HG02623 (cell line): ENCODE results near the gene OSTC.
A peak's percentile ranks its signal among the peaks of the same experiment; 100 is the strongest.

ENCODE experiments used
- ATAC-seq: cut with Tn5 transposase; IDR thresholded peaks from one replicate; pipeline ENCODE4 v1.9.1; 2021; ENCODE audit warnings: moderate library complexity; ENCODE audit not compliant: unreplicated experiment

The OSTC gene

DNA sequence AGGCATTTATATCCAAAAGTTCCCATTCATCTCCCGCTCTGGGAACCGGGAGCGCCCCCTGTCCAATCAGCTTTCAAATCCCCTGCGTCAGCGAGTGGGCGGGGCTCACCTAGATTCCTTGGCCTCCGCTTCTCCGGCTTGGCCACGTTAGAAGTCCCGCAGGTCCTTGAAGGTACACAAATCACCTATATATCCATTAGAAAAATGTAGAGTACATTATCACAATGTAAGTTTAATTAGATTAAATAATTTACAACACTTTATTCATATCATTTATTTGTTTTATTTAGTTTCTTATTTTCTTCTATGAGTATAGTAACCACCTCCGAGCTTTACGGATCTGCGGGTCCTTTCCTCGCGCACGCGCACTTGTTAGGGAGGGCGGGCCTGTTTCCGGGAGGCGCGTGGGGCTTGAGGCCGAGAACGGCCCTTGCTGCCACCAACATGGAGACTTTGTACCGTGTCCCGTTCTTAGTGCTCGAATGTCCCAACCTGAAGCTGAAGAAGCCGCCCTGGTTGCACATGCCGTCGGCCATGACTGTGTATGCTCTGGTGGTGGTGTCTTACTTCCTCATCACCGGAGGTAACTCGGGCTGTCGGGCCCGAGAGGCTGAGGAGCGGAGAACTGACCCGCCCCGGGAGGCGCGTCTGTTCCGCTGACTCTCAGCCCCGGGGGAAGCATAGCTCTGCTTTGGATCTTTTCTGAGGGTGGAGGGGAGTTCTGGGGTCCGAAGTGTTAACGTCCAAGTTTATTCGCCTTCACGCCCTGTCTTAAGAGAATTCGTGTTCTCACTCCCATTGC, at the start of gene OSTC:
OSTC (plus strand) TSS at position 388 of the 802 bp plus-strand sequence; CDS start at position 445, 57 bp downstream.
- ATAC-seq: peak; percentile 90

DNA sequence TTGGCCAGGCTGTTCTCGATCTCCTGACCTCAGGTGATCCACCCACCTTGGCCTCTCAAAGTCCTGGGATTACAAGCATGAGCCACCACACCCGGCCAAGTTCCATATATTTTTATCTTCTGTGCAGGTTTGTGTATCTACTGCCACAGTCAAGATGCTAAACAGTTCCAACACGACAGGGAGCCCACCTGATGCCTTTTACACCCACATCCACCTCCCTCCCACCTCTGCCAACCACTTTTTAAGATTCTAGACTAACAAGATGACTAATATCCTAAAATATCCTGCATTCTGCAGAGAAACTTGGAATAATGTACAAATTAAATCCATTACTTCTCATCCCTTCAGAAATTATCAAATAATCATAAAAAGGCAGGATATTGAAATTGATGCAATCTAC, 49.3 kb upstream of the OSTC start:
- ATAC-seq: no peak

DNA sequence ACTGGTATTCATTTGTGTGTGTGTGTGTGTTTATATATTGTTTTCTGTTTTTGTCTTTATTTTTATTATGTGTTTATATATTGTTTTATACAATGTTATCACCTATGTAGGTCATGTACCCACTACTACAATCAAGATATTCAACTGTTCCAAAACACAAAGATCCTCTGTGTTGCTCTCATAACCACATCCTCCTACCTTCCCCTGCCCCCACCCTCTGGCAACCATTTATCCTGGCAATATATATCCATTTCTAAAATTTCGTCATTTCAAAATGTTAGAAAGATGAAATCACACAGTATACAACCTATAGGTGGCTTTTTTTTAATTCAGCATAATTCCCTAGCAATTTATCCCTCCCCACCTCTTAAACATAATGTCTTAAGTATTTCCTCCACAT, 48.9 kb upstream of the OSTC start:
- ATAC-seq: no peak

DNA sequence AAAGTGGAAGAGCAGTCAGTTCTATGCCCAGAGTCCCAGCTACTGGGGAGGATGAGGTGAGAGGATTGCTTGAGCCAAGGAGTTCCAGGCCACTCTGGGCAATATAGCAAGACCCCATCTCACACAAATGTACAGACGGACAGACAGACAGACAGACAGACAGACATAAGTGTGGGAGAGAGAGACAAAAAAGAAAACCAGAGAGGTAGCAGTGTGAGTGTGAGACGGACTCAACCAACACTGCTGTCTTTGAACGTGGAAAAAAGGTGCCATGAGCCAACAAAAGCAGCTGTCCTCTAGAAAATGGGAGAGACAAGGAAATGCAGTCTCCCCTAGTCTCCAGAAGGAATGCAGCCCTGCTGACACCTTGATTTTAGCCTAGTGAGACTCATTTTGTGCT, 48.2 kb upstream of the OSTC start:
- ATAC-seq: no peak

DNA sequence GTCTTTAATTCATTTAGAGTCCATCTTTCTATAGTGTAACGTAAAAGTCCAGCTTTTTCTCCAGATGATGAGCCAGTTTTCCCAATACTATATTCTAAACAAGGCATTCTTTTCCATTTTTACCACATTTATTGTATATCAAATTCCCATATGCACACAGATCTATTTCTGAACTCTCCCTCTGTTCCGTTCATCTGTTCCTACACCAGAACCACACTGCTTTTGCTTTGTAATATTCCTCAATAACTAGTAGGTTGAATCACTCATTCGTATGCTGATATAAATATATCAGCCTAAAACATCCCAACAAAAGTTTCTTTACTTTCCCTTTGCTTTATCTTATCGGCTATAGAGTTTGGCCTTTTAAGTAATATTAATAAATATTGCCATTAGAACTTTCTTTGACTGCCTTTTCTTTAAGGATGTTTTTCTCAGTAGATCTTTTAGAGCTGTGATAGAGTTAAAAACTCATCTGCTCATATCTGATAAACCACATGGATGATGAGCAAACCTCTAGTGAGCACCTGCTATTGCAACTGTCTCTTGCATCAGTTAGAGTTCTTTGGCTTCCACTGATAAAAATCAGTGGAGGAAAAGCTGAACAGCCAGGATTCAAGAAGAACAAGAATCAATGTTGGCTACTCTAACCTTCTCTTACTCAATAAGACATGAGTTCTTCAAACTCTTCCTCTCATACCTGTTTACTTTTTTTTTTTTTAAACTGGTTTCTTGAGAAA, 43.2 kb upstream of the OSTC start:
- no peak for ATAC-seq

DNA sequence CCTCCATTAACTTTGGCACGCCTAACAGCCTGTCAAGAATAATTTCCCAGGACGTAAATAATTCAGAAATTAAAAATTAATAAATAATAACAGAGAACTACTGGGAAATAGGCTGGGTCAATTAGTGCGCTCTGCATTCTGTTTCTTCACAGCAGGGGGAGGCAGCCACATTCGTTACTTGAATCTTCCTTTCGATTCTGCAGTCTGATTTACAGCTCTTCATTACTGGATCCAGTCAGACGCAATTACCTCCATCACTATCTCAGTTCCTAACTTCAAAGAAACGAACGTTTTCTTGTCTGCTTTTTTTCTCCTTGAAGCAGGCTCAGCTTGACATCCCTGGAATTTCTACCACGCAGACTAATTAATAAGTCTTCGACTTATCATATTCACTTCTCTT, 39.0 kb upstream of the OSTC start:
- no peak for ATAC-seq

DNA sequence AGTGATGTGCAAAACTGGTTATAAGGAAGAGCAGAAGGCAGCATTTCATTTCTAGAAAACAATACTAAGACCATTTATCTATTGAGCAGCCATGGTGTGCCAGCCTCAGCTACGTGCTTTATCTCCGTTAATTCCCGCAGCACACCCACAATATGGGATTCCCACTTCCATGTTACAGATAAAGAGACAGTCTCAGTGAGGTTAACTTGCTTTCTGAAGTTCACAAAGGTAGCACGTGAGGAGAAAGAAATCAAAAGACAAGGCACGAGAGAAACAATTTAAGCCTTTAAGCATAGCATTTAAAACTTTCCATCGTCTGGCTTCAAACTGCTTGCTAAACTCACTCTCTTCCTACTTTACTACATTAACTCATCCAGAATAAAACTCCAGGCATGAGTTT, 38.0 kb upstream of the OSTC start:
- no peak for ATAC-seq

DNA sequence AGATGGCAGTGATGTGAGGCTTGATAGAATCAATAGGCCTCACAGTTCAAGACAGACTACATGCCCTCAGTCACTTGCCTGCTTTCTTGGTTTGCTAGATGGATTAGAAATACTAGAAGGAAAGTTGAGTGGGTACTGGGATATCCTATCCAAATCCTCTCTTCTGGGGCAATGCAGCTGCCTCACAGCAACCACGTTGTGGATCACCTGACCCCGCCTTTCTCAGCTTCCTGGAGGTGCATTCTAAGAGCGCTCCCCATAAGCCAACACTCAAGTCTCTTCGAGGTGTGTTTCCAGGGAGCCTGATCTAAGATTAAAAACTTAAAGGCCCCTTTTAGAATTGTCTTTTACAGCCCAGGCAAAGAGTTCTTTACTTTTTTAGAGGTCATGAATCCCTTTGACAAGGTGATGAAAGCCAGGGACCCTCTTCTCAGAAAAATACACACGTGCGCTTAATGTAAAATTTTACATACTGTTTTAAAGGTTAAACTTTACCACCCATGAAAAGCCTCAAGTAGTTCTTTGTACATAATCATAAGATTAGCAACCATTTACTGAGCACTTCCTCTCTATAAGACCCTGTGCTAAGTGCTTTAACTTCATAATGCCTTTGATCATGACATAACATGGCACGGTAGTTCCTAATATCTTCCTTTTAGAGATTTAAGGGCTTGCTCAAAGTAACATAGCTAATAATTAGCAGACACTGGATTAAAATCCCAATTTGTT, 30.9 kb upstream of the OSTC start:
- no peak for ATAC-seq

DNA sequence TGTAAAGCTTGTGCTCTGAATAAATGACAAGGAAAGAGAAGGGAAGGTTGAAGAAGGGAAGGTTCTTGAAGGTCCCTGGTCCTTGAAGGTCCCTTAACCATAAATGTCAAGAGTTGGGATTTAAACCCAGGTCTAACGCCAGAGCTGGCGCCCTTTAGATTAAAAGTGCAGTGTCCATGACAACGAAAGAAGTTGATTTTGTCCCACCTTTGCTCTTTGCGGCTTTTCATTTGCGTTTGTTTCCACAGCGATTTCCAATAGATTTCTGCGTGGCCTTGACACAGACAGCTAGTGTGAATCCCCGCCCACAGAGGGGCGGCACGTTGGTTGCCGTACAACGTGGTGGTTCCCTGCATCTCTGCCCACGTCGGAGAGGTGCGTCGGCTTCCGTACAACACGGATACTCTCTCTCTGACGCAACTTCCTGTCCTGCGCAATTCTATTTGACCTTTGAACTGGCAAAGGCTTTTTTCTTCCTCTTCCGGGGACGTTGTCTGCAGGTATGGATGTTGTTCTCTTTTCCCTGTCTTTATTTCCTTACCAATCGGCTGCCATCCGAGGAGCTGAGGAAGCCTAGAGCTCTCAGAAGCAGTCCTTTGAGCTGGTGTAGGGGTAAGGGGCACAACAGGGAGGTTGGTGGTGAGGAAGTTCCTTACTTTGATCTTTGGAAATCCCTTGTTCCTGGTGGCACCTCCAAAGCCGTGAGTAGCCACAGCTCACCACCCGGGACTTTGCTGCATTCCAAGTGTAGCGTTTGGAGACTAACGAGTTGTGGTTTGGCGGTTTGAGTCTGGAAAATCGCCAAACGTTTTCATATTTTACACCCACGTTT, 30.1 kb upstream of the OSTC start, which contains the start of gene RPL34:
RPL34 (plus strand) TSS at position 476 of the 832 bp plus-strand sequence. CDS start 1,384 bp downstream, outside the sequence.
- peak; percentile 100 for ATAC-seq

DNA sequence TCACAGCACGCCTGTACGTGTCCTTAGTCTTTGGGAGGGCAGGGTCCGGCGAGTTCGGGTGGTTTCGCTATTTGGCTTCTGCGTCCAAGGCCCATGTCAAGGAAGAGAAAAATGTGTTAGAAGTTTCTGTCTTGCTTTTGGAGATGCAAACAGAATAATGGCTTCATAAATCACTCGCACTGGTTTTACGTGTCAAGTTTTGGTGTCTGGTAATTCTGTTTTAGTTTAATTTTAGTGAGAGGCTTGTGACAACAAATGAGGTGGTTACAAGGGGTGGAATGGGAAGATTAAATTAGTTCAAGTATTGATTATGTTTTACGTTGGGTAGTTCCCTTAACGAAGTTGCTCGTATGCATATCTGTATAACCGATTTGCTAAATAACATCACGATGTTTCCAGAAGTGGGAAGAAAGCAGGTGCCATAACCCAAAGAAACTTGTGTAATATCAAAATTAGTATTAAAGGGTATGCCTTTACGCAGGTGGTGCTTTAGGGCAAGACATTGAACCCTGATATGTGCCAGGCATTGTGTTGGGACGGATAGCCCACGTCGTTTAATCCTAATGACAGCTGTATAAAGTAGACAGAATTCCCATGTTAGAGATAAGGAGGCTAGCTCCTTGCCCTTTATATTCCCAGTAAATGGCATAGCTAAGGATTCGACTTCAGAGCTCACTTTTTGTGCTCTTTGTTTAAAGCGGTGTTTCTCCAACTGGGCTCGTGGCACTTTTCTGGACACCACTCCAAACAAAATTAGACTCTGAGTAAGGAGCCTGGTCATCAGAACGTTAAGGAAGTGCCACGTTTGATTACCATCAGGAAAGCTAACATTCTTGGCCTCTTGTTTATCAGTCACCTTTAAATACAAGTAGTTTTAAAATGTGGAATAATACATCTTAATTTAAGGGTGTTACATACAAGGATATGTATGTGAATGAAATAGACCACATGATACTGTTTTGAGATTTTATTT, 29.2 kb upstream of the OSTC start:
- ATAC-seq: no peak

DNA sequence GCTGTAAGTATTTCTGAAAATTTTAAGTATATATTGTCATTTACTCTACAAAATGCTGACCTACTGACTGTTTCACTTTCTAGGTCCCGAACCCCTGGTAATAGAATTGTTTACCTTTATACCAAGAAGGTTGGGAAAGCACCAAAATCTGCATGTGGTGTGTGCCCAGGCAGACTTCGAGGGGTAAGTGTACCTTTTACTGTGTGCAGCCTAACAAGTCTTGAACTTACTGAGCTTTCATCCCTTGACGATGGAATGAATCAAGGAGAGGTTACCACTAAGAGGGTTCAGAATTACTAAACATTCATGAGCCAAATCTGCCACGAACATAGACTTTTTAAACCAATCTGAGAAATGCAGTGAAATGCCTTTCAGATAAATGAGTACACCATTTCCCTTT, 28.4 kb upstream of the OSTC start:
- ATAC-seq: no peak

DNA sequence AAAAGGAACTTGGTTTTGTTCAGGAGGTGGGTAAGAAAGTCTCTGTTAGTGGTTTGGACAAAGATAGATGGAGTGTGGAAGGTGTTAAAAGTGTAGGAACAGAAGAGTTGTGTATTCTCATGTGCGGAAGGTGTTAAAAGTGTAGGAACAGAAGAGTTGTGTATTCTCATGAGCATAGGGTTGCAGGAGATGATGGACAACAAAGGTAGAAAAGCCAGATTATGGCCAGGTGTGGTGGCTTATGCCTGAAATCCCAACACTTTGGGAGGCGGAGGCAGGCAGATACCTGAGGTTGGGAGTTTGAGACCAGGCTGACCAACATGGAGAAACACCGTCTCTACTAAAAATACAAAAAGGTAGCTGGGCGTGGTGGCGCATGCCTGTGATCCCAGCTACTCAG, 27.6 kb upstream of the OSTC start:
- no peak for ATAC-seq

DNA sequence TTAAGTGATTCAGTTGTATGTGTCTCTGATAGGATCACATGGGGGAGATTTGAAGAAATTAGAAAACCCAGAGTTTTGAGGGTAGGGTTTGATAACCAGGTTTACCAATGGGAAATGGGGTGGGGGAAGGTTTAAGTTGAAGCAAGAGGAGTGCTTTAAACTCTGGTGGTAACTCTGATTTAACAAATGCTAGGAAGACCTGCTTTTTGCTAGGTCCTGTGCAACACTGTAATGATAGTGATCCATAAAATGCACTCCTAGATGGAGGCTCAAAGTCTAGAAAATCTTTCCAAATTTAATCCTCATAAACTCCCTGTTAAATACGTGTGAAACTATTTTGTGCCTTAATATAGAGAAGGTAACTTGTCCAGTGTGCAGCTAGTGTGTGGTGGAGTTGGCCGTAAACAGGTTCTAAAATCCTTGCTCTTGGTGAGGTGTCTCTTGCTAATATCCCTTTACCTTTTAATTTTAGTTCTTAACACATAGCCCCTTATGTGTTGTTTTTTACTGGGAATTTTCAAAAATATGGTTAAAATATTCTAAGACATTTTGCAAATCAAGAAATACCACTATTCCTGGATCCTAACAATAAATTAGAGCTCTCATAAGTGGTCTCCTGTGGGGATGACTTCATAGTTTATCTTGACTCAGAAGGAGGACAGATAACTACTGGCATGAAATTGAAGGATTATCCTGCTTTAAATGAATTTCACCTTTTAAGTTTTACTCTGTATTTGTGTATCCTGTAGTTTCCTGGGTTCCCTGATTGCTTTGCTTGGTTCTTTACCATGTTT, 25.9 kb upstream of the OSTC start:
- ATAC-seq: no peak

DNA sequence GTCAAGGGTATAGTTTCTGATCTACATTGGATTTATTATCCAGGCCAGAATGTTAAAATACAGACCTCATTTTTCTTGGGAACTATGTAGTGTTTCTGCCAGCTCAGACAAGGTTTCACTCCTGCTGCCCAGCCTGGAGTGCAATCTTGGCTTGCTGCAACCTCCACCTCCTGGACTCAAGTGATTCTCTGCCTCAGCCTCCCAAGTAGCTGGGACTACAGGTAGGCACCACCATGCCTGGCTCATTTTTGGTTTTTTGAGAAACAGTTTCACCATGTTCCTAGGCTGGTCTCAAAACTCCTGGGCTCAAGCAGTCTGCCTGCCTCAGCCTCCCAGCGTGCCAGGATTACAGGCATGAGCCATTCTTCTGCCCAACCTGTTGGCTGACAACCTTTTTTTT, 24.3 kb upstream of the OSTC start:
- ATAC-seq: no peak

DNA sequence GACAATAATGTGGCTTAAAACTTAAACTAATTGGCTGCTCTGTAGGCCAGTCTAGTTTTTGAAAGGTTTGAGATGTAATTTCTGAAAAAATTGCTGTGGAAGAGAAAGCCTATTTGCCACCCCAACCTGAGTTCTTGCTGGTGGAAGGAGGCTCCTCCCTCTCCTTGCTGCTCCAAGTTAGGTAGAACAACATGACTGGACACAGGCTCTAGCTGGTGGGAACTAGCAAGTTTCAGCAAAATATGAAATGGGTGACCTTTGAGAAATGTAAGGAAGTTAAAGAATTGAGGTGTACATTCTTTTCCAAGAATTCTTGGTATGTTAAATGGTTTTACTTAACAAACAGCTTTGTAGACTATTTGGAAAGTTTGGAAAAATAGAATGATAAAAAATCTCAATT, 22.0 kb upstream of the OSTC start:
- no peak for ATAC-seq

DNA sequence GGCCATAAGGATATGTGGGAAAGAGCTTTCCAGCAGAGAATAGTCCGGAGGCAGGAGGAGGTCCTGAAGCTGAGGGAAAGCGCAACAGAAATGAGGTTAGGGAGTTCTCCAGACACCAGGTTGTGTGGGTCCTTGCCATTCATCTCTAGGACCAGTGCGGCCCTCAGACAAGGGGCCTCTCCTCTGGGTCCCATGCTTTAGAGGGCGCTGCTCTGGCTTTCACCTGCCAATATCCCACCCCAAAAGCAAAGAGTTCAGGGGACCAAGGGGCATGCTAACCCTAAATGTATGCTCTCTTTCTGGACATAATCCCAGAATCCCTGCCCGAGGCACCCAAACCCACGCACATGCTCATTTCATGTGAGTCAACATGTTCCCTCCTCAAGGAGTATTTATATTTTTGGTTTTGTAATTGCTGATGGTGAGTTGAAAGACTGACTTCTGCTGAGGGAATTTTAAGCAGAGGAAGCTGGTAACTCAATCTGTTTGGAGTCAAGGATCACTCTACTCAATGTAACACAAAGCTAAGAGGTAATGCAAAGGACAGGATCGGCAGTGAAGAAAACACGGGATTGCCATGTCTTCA, 15.2 kb upstream of the OSTC start:
- ATAC-seq: no peak

DNA sequence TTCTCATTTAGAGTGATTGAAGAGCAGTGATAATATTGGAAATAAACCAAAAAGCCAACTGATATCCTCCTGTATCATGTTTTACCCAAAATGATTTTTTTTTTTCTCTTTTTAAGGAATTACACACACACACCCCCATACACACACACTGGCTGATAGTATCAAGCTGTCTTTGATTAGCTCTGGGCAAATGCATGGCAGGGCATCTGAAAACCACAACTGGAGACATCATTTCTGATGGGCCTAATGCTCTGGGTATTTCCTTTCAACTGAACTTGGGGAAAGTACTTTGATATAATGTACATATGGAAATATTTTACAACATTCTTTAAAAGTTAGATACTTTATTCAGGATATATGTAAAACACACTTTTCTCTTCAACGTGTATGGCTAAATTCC, 14.2 kb upstream of the OSTC start:
- no peak for ATAC-seq

DNA sequence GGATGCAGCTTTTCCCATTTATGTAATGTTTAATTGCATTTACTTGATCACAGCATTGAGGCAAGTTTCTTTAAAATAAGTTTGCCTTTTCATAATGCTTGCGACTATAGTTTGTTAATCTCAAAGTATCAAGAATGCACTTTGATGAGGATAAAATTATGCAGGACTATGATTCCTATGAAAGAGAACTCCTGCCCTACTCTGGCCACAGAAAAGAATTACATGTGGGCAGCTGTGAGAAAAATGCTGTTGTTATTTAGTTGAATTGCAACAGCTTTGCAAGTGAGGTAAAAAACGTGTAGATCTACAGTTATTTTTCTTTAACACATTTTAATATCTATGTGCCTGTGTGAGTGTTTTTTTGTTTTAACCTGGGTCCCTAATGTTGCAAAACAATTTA, 12.5 kb upstream of the OSTC start:
- no peak for ATAC-seq
